Measurements from ENCODE around the gene AKAP11. TPM values are rescaled to one million over a fixed set of nuclear protein-coding genes. Genes with fewer than 3 reads are reported as not detected.

AKAP11 gene, protein sequence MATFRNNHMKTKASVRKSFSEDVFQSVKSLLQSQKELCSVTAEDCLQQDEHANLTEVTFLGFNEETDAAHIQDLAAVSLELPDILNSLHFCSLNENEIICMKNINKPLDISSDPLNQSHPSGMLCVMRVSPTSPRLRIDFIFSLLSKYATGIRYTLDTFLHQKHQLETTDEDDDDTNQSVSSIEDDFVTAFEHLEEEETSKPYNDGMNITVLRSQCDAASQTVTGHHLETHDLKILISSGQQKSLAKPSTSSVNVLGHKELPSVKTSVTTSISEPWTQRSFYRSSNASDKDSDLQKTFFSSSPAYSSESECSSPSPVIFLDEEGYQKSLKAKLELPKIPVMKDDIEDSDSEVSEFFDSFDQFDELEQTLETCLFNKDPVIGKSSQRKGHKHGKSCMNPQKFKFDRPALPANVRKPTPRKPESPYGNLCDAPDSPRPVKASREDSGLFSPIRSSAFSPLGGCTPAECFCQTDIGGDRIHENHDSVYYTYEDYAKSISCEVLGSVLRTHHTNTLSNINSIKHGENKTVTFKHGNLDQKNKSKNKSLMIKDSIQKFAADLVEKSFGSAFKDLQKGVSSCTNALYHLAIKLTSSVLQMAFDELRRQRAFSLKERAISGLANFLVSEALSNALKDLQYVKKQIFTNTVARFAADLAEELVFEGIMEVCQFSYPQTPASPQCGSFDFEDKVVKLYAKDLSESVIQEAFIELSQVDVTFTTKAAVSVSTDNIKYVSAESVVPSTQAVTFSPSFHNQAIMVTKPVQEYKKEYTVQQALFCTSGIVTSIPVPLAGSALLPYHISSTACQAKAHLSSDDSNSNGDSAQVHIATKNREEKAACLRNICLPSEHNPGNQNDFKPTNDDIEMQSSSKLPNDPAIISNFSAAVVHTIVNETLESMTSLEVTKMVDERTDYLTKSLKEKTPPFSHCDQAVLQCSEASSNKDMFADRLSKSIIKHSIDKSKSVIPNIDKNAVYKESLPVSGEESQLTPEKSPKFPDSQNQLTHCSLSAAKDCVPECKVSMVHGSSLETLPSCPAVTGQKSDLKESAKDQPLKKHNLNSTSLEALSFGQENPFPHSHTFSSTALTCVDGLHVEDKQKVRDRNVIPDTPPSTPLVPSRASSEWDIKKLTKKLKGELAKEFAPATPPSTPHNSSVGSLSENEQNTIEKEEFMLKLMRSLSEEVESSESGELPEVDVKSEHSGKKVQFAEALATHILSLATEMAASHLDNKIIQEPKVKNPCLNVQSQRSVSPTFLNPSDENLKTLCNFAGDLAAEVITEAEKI (N-terminal part only)
- total RNA-seq: 14.4 and 16.5 TPM in 2 replicates

GRCh38 chr13:42272115-42272803 is at the start of gene AKAP11:
Gene AKAP11, plus strand, starts transcription at chr13:42272152. Its CDS starts 14,197 bp downstream, at chr13:42286349.

Other genes starting within 250 kb of the AKAP11 start
- 5.2 and 10.6 TPM in 2 replicates for gene DGKH, start 223.5 kb upstream of the AKAP11 start, total RNA-seq

Data from myometrial cell (primary cell).